Stimulated activated CD8-positive, alpha-beta memory T cell treated with anti-CD3 and anti-CD28 coated beads, Interleukin-15, amount 100 ng/mL, for 1 hour (primary cell): ENCODE results near the gene RNF19B.
"Not testable (repeated sequence)": the region's sequence is repeated elsewhere in the genome, so short reads cannot be mapped to it uniquely, and the experiment has no call there.

Experiments used
- DNase-seq: peaks from one replicate; pipeline ENCODE4 v3.0.0-alpha.2; 2020; ENCODE audit warnings: low read depth

The RNF19B gene

GRCh38 chr1:32992489-32993323, 28.1 kb upstream of the RNF19B start:
- no peak for DNase-seq

GRCh38 chr1:32991819-32992488, 27.3 kb upstream of the RNF19B start:
- no peak for DNase-seq

- no peak for DNase-seq
These were observed 26.8 kb upstream of the RNF19B start for GRCh38 chr1:32991386-32991785.

- DNase-seq, result no peak
These were observed 26.3 kb upstream of the RNF19B start for GRCh38 chr1:32990887-32991286.

- DNase-seq, result no peak
These were observed 24.8 kb upstream of the RNF19B start for GRCh38 chr1:32989160-32990050.

GRCh38 chr1:32988665-32989064, 24.1 kb upstream of the RNF19B start:
- no peak for DNase-seq

GRCh38 chr1:32985226-32985625, 20.6 kb upstream of the RNF19B start:
- no peak for DNase-seq

GRCh38 chr1:32984455-32985171, 20.0 kb upstream of the RNF19B start:
- DNase-seq, result no peak

GRCh38 chr1:32984090-32984454, 19.5 kb upstream of the RNF19B start:
- no peak for DNase-seq

- no peak for DNase-seq
These were observed 18.4 kb upstream of the RNF19B start for GRCh38 chr1:32983020-32983419.

- peak; percentile 27 for DNase-seq
These were observed 16.6 kb upstream of the RNF19B start for GRCh38 chr1:32981003-32981901.

- DNase-seq, result no peak
These were observed 15.5 kb upstream of the RNF19B start for GRCh38 chr1:32980080-32980479.

- DNase-seq, result no peak
These were observed 14.2 kb upstream of the RNF19B start for GRCh38 chr1:32978854-32979253.

- no peak for DNase-seq
These were observed 13.0 kb upstream of the RNF19B start for GRCh38 chr1:32977546-32978087.

GRCh38 chr1:32975055-32975454, 10.4 kb upstream of the RNF19B start:
- DNase-seq, result not testable (repeated sequence)

- DNase-seq, result not testable (repeated sequence)
These were observed 8.8 kb upstream of the RNF19B start for GRCh38 chr1:32973458-32973857.

- DNase-seq, result no peak
These were observed 8.3 kb upstream of the RNF19B start for GRCh38 chr1:32972814-32973428.

- no peak for DNase-seq
These were observed 7.0 kb upstream of the RNF19B start for GRCh38 chr1:32971576-32971975.

GRCh38 chr1:32971156-32971555, 6.5 kb upstream of the RNF19B start:
- DNase-seq, result no peak

GRCh38 chr1:32969566-32969965, 5.0 kb upstream of the RNF19B start:
- DNase-seq, result no peak
